Measurements from ENCODE around the gene ADAMTSL4.
A peak's percentile ranks its signal among the peaks of the same experiment; 100 is the strongest.

Gene ADAMTSL4

DNA sequence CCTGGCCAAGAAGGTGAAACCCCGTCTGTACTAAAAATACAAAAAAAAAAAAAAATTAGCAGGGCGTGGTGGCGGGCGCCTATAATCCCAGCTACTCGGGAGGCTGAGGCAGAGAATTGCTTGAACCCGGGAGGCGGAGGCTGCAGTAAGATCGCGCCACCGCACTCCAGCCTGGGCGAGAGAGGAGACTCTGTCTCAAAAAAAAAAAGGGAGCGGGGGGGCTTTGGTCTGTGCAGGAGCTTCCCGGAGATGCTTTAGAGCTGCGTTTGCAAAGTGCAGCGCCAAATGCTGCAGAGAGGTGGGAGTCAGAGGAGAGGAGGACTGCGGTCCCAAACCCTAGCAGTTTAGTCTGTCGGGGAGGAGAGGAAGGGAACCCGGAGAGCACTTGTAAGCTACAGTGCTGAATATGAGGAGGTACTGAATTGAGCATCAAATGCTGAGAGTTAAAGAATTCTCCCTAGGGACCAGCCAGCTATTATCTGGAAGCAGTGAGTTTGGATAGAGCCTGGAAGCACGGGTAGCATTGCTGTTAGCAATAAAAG lies 33.1 kb upstream of the ADAMTSL4 start:
- POLR2A ChIA-PET (ENCODE audit: low non-redundant PET), result interaction anchor here (0.6 kb wide), 1 partner anchor 25 kb away, joined by 3 read pairs; no protein-coding TSS in a partner anchor

DNA sequence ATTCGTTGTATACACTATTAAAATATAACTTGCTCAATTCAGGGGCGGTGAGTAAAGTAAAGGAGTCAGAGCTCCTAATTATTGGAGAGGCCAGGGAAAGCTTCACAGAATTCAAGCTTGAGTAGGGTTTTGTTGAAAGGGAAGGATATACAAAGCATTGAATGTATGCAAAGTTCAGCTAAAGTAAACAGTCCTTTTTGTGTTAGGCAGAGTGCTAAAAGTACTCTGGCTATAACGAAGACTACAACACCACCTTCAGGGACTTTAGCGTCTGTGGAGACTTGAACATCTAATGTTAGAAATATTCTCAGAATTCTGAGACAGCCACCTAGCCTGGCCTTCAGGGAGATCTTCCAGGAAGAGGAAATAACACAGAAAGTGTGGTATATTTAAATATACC lies 32.6 kb upstream of the ADAMTSL4 start:
- DNase-seq (ENCODE audit: low spot score), result no peak
- ChIA-PET POLR2A (ENCODE audit: low non-redundant PET) (no interaction called here), CTCF (interaction anchor here (1.6 kb wide), 1 partner anchor 16 kb away, joined by 8 read pairs; no protein-coding TSS in a partner anchor)
- H3K27ac ChIP-seq, result peak overlapping the region; percentile 38
- TF ChIP-seq, protein P1, sequence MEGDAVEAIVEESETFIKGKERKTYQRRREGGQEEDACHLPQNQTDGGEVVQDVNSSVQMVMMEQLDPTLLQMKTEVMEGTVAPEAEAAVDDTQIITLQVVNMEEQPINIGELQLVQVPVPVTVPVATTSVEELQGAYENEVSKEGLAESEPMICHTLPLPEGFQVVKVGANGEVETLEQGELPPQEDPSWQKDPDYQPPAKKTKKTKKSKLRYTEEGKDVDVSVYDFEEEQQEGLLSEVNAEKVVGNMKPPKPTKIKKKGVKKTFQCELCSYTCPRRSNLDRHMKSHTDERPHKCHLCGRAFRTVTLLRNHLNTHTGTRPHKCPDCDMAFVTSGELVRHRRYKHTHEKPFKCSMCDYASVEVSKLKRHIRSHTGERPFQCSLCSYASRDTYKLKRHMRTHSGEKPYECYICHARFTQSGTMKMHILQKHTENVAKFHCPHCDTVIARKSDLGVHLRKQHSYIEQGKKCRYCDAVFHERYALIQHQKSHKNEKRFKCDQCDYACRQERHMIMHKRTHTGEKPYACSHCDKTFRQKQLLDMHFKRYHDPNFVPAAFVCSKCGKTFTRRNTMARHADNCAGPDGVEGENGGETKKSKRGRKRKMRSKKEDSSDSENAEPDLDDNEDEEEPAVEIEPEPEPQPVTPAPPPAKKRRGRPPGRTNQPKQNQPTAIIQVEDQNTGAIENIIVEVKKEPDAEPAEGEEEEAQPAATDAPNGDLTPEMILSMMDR (conservative IDR thresholded peaks at IDR 0.05; ENCODE audit: low read depth), result no peak

More for the DNA sequence above, 33.1 kb upstream of the ADAMTSL4 start:
- no peak for DNase-seq (ENCODE audit: low spot score)
- TF ChIP-seq, protein P1 (conservative IDR thresholded peaks at IDR 0.05; ENCODE audit: low read depth), result no peak
- H3K27ac ChIP-seq, result peak overlapping the region; percentile 89
- CTCF ChIA-PET, result interaction anchor here (1.6 kb wide), 1 partner anchor 17 kb away, joined by 8 read pairs; no protein-coding TSS in a partner anchor

GRCh38 chr1:150521196-150521968 lies 27.8 kb upstream of the ADAMTSL4 start:
- TF ChIP-seq, protein P1 (conservative IDR thresholded peaks at IDR 0.05; ENCODE audit: low read depth), result no peak
- CTCF ChIA-PET, result interaction anchor here (0.6 kb wide), 1 partner anchor 23 kb away, joined by 4 read pairs; no protein-coding TSS in a partner anchor
- no peak overlapping the region for H3K27ac ChIP-seq
- POLR2A ChIA-PET (ENCODE audit: low non-redundant PET), result no interaction called here
- no peak for DNase-seq (ENCODE audit: low spot score)

GRCh38 chr1:150525348-150525747 lies 23.9 kb upstream of the ADAMTSL4 start:
- ChIA-PET POLR2A (ENCODE audit: low non-redundant PET) (no interaction called here), CTCF (no interaction called here)
- TF ChIP-seq, protein P1 (conservative IDR thresholded peaks at IDR 0.05; ENCODE audit: low read depth), result no peak
- DNase-seq (ENCODE audit: low spot score), result no peak
- no peak overlapping the region for H3K27ac ChIP-seq

DNA sequence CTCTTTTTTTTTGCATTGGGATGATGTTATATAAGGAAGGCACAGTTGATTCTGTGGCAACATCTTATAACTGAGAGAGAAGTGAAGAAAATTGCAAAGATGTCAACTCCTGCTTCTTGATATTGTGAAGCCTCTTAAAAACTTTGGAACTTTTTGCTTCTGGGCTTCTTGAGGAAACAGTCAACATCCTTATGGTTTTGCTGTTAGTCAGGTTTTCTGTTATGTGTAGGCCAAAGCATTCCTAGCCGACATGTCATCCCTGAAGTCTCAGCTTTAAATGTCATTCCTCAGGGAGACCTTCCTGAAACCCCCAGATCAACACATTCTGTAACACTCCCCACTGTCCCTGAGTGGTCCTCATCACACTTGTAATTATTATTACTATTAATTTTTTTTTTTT lies 21.0 kb upstream of the ADAMTSL4 start:
- TF ChIP-seq, protein P1 (conservative IDR thresholded peaks at IDR 0.05; ENCODE audit: low read depth), result no peak
- ChIA-PET POLR2A (ENCODE audit: low non-redundant PET) (interaction anchor here (1.0 kb wide), 1 partner anchor 20 kb away, joined by 3 read pairs; no protein-coding TSS in a partner anchor), CTCF (interaction anchor here (0.7 kb wide), 1 partner anchor 32 kb away, joined by 4 read pairs; no protein-coding TSS in a partner anchor)
- peak overlapping the region; percentile 59; the same call in 1 of the 2 replicates for H3K27ac ChIP-seq
- no peak for DNase-seq (ENCODE audit: low spot score)

- TF ChIP-seq, protein P1 (conservative IDR thresholded peaks at IDR 0.05; ENCODE audit: low read depth), result no peak
- DNase-seq (ENCODE audit: low spot score), result no peak
- peak overlapping the region; percentile 59 for H3K27ac ChIP-seq
- CTCF ChIA-PET, result interaction anchor here (0.6 to 1.0 kb wide), 2 partner anchors 19 to 76 kb away, joined by 3 read pairs; no protein-coding TSS in a partner anchor
- POLR2A ChIA-PET (ENCODE audit: low non-redundant PET), result interaction anchor here (1.0 kb wide), 1 partner anchor 19 kb away, joined by 3 read pairs; no protein-coding TSS in a partner anchor
These were observed 20.2 kb upstream of the ADAMTSL4 start for GRCh38 chr1:150529017-150529416.

Measured in RWPE1 (cell line).